NCI-H2227 (cell line): ENCODE data around the gene POLE.
A peak's percentile ranks its signal among the peaks of the same experiment; 100 is the strongest.

Experiments
- DNase-seq: peaks from one replicate; lab custom pipeline; 2025; ENCODE audit not compliant: unreplicated experiment; lab: John Stamatoyannopoulos, UW

POLE gene, protein sequence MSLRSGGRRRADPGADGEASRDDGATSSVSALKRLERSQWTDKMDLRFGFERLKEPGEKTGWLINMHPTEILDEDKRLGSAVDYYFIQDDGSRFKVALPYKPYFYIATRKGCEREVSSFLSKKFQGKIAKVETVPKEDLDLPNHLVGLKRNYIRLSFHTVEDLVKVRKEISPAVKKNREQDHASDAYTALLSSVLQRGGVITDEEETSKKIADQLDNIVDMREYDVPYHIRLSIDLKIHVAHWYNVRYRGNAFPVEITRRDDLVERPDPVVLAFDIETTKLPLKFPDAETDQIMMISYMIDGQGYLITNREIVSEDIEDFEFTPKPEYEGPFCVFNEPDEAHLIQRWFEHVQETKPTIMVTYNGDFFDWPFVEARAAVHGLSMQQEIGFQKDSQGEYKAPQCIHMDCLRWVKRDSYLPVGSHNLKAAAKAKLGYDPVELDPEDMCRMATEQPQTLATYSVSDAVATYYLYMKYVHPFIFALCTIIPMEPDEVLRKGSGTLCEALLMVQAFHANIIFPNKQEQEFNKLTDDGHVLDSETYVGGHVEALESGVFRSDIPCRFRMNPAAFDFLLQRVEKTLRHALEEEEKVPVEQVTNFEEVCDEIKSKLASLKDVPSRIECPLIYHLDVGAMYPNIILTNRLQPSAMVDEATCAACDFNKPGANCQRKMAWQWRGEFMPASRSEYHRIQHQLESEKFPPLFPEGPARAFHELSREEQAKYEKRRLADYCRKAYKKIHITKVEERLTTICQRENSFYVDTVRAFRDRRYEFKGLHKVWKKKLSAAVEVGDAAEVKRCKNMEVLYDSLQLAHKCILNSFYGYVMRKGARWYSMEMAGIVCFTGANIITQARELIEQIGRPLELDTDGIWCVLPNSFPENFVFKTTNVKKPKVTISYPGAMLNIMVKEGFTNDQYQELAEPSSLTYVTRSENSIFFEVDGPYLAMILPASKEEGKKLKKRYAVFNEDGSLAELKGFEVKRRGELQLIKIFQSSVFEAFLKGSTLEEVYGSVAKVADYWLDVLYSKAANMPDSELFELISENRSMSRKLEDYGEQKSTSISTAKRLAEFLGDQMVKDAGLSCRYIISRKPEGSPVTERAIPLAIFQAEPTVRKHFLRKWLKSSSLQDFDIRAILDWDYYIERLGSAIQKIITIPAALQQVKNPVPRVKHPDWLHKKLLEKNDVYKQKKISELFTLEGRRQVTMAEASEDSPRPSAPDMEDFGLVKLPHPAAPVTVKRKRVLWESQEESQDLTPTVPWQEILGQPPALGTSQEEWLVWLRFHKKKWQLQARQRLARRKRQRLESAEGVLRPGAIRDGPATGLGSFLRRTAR (N-terminal part only)

GRCh38 chr12:132687211-132688164 is at the start of gene POLE, which contains the start of gene PXMP2:
TSS of gene POLE (minus strand) at chr12:132687342. CDS start at chr12:132687315, 27 bp downstream.
TSS of gene PXMP2 (plus strand) at chr12:132687587. CDS start at chr12:132687671, 84 bp downstream.
- DNase-seq, result peak; percentile 98

DNA sequence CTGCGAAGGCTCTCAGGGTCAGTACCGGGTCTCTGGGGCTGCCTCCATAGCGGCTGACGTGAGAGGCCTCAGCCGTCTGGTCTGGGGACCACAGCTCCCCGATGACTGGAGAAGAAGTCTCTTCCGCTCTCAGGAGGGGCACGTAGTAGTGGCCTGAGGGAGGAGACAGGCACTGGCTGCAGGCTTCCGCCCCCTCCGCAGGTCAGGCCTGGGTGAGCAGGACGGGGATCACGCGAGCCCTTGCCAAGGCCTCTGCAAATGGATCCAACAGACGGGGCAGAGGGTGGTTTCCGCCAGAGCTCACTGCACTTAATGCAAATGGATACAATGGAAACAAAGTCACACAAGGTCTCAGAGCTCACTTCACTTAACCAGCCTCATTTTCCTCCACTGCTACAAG is 49.8 kb upstream of the POLE start:
- DNase-seq, result no peak

DNA sequence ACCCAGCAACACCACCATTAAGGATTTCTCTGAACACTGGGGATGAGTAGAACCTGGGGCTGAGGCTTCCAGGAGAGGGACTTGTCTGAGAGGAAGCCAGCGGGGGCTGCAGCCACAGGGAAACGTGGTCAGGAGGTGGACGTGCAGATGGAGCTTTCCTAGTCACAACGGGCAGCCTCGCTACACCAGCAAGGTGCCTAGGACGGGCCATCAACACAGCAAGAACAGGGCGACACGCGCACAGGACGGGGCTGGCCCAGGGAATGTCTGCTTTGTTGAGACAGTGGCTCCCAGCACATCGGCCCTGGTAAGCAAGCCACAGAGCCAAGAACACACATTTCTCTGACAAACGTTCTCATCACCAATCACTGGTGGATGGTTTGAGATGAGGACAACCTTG is 49.2 kb upstream of the POLE start:
- DNase-seq, result no peak

DNA sequence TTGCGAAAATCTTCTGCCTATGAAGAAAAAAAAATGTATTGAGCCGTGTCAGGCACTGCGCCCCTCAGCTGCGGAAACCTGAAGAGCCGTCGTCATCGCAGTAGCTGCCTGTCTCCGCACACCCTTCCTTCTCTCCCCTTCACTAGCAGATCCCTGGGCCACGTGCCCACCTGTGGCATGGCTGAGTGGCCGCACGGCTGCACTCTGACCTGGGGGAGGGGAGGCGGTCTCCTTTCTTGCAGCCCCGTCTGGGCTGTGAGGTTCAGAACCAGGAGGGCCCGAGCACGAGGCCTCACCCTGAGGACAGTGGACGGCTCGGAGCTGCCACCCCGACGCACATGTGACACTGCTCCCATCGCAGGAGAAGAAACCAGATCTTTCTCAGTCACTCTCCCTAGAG is 48.4 kb upstream of the POLE start:
- DNase-seq, result no peak

- DNase-seq, result no peak
Observed at GRCh38 chr12:132734206-132734605, 47.1 kb upstream of the POLE start.

DNA sequence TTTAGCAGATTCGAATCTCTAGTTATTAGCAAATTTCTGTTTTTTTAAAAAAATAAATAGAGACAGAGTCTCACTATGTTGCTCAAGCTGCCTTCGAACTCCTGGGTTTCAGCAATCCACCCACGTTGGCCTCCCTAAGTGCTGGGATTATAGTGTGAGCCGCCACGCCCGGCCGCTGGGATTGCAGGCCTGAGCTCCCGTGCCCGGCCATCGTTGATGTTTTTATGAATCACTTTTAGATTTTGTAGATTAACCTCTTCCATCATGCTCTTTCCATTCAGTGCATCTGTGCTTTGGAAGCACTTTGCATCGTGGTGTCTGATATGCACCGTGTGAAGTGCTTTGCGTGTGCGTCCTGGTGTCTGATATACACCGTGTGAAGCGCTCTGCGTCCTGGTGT is 44.4 kb upstream of the POLE start:
- DNase-seq, result no peak

- no peak for DNase-seq
Observed at GRCh38 chr12:132730353-132730752, 43.2 kb upstream of the POLE start.

DNA sequence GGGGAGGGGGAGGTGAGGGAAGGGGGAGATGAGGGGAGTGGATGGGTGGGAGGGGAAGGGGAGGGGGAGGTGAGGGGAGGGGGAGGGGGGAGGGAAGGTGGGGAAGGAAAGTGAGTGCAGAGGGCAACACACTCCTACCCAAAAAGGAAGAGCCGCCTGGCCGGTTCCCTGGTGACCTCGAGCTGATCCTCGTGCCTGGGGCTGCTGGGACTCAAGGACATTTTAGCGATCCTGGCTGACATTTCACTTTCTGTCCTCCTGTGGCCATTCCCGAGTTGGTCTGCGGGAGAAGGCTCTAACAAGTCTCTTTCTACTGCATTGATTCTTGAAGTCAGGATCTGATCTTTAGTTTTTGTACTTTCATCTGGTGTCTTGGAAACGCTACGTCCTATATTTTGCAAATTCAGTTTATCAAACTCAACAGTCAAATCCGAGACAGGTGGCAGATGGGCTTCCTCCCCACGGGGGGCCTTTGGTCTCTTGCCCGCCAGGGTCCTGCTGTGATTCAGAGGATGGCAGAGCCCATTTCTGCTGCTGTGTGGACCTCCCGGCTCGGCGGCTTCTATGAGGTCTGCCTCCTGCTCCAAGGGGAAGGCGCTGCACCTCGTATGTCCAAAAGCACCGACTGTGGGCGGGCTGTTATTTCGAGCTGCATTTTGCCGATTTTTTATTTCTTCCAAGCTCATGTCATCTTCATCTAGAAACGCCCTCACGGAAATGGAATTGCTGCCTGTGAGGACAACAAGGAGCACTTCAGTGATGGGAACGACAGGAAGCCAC is 42.6 kb upstream of the POLE start:
- DNase-seq, result no peak

- no peak for DNase-seq
Observed at GRCh38 chr12:132728502-132728901, 41.4 kb upstream of the POLE start.

- DNase-seq, result no peak
Observed at GRCh38 chr12:132727091-132727794, 40.1 kb upstream of the POLE start.

GRCh38 chr12:132726386-132726785 is 39.2 kb upstream of the POLE start:
- no peak for DNase-seq

DNA sequence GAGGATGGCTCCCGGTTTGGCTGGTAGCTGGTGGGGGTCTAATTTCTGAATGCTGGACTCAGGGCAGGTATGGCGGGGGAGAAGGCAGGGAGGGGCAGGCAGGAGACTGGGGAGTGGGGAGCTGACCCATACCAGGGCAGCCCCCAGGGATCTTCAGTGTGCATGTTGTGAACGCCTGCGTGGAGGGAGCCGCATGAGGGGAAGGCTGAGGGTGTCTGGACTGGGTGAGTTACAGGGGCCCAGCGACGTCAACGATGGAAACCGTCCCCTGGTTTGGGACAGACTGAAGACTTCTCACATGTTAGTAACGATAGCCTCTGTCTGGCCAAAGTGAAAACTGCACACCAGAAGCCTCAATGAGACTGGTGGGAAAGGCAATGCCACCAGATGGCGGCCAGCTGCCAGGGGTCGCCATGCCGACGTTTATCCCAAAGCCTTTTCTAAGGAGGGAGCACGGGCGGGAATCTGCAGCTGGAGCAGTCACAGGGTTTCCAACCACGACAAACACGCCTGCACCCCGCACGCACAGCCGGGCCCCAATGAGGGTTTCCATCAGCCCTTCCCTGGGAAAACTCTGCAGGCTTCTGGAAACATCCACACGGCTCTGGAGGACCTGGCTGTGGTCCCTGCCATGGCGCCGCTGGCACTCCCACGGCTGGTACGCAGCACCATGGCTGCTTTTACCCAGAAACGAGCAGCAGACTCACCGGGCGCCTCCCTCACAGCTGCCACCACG is 37.5 kb upstream of the POLE start:
- no peak for DNase-seq

- no peak for DNase-seq
Observed at GRCh38 chr12:132723764-132724140, 36.6 kb upstream of the POLE start.

DNA sequence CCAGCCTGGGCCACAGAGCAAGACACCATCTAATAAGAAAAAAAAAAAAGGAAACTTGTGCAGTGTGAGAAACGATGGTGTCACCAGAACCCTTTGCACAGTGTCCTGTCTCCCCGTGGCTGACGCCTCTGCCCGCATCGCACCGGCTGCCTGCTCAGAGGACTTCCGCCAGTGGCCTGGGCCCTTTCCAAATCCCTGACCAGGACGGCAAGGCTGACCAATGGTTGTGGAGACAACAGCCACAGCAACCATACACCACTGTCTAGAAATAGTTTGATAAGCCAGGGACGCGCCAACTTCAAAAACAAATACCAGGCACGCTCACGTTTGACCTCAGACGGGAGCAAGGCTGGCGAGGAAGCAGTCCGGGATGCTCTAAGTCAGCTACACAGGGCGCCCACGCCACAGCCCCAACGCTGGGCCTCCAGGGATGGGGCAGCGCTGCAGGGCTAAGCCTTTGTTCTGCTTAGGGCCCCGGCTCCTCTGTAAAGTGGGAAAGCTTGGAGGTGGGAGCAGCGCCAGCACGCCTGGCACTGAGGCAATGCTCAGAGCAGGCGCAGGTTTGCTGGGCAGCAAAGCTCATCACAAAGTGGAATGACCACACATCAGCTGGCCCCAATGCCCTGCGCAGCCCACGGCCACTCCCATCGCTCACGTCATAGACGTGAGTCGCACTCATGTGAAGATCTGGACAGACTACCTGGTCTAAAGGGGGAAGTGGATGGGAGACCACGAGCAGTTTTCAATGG is 36.0 kb upstream of the POLE start:
- no peak for DNase-seq

DNA sequence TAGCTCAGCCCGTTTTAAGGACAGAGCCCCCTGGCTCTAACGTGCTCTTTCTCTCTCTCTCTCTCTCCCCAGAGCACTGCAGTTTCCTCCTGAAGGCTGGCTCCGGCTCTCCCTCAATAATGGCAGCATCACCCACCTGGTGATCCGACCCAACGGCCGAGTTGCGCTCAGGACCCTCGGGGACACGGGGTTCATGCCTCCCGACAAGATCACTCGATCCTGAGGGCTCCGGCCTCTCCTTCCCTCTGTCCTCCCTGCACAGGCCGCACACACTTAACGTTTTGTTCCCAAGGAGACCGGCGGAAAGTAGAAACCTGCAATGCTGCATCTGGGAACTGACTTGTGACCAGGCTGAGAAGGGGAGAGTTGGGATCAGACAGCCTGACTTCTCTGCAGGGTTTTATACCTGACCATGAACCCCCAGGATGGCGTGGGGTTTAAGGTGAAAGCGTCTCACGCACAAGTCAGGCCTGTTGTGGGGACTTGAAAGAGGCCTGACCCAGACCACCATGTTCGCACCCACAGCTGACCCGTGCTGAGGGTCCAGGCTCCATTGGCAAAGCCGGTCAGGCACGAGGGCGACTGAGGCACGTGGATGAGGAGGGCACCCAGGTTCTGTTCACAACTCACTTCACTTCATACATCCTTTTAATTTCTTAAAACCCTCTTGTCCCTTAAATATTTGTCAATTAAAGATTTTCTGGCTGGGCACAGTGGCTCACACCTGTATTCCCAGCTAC is 33.6 kb upstream of the POLE start:
- no peak for DNase-seq

DNA sequence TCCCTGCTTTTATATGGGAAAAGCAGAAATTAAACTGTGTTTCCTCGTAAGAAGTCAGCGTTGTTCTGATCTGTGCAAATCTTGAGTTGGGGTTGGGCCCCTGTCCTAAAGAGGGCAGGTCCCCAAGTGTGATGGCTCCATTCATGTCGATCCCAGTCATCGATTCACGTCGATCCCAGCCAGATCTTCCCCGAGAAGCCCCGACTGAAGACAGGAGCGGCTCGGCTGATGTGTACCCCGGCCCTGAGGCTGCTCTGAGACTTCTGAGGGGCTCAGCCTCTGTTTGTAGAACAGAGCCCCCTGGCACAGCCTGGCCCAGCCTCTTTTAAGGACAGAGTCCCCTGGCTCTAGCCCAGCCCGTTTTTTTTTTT is 32.8 kb upstream of the POLE start:
- no peak for DNase-seq
